Measurements from ENCODE around the gene FBXL7.

The FBXL7 gene

DNA sequence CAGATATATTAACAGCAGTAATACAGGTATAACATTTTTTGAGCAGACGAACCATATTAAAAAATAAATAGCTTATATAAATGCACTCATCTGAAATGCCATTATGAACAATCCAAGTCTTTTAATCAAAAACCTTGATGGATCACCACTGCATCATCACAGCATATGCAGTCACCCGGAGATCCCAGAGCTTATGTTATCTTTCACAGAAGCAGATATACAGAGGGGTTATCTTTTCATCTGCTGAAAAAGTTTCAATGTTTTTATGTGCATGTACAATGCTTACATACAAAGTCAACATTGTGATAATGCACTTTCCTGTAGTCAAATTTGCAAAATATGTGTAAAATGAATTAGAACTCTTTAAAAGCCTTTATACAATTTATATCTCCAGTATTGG lies 211.9 kb downstream of the FBXL7 start:
- TF ChIP-seq, protein P1, sequence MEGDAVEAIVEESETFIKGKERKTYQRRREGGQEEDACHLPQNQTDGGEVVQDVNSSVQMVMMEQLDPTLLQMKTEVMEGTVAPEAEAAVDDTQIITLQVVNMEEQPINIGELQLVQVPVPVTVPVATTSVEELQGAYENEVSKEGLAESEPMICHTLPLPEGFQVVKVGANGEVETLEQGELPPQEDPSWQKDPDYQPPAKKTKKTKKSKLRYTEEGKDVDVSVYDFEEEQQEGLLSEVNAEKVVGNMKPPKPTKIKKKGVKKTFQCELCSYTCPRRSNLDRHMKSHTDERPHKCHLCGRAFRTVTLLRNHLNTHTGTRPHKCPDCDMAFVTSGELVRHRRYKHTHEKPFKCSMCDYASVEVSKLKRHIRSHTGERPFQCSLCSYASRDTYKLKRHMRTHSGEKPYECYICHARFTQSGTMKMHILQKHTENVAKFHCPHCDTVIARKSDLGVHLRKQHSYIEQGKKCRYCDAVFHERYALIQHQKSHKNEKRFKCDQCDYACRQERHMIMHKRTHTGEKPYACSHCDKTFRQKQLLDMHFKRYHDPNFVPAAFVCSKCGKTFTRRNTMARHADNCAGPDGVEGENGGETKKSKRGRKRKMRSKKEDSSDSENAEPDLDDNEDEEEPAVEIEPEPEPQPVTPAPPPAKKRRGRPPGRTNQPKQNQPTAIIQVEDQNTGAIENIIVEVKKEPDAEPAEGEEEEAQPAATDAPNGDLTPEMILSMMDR (conservative IDR thresholded peaks at IDR 0.05; ENCODE audit: low read depth, low read length): no peak
- DNase-seq (ENCODE audit: low read depth): no peak

DNA sequence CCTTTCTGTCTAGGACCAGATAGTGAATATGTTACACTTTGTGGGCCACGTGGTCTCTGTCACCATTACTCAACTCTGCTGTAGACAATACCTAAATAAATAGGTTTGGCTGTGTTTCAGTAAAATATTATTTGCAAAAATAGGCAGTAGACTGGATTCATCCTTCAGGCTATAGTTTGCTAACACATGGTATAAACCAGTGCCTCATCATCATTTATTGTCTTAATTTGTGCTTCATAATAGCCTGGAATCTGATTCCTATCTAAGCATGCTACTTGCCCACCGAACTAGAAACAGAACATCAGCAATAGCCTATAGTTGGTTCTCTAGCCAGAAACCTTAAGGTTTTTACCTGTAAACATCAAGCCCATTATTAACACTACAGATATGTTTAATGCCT lies 215.6 kb downstream of the FBXL7 start:
- TF ChIP-seq, protein P1 (conservative IDR thresholded peaks at IDR 0.05; ENCODE audit: low read depth, low read length): no peak
- no peak for DNase-seq (ENCODE audit: low read depth)
- no peak overlapping the region for H3K4me3 ChIP-seq (ENCODE audit: low read depth, low read length)

More for the DNA sequence above, 211.9 kb downstream of the FBXL7 start:
- no peak overlapping the region for H3K4me3 ChIP-seq (ENCODE audit: low read depth, low read length)

DNA sequence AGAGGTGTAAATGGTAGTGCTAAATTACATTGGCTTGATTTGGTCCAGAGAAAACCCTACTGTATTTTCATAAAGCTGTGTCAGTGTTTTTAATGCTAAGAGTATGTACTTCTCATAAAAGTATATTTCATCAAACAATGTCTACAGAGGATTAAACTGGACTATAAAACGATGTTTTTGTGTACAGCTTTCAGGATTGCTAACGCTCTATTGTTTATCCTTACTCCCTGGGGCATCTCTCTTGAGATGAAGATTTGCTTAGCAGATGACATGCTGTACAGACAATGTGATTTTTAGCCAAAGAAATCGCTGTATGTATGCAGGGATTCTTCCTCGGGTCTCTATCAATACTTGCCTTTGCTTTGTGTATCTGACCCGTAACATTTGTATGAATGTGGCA lies 216.0 kb downstream of the FBXL7 start:
- DNase-seq (ENCODE audit: low read depth): no peak
- no peak overlapping the region for H3K4me3 ChIP-seq (ENCODE audit: low read depth, low read length)
- TF ChIP-seq, protein P1 (conservative IDR thresholded peaks at IDR 0.05; ENCODE audit: low read depth, low read length): no peak

DNA sequence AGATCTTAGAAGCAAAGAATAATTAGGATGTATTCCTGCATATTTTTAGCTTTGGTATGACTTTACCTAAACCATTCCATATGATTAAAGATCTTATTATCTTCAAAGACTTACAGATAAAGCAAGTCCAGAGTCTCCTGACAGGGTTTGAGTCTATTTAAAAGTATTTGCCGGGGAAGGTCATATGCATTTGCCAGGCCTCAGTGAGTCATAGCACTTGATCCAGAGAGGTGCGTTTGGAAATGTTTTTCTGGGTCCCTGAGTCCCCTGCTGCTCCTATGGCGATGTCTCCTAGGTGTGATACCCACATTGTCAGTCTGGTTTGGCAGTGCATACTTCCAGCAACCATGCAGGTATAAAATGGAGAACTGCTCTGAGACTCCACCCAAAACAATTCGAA lies 217.0 kb downstream of the FBXL7 start:
- TF ChIP-seq, protein P1 (conservative IDR thresholded peaks at IDR 0.05; ENCODE audit: low read depth, low read length): no peak
- DNase-seq (ENCODE audit: low read depth): no peak
- no peak overlapping the region for H3K4me3 ChIP-seq (ENCODE audit: low read depth, low read length)

DNA sequence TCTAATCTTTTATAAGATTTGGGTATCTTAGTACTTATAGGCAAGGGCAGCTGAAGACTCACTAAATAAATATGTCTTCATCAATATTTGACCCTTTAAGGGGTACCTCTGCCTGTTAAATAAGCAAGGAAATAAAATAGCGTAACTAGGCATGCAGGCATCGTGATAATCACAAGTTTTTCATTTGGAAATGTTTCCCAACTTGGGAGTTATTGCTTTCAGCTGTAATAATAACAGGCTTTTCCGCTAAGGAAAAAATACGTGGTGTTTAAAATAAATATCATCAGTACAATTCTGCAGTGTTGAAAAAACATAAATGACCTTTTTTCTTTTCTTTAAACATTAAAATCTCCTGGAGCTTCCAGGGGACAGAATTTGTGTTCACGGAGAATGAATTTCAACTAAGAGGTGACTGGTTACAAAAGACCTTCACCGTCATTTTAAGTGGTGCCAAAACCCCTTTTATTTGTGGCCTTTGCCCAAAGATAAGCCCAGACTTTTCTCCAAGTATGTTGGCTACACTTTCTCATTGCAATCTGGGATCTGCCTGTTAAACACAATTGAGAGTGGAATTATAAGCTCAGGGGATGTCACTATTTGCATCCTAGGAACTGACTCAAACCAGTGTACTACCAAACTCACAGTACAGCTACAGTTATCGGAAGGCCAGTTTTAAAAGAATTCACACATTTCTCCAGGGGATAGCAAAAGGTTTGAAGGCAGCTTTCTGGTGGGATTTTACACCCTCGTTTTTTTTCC lies 218.6 kb downstream of the FBXL7 start:
- DNase-seq (ENCODE audit: low read depth): no peak
- no peak overlapping the region for H3K4me3 ChIP-seq (ENCODE audit: low read depth, low read length)
- TF ChIP-seq, protein P1 (conservative IDR thresholded peaks at IDR 0.05; ENCODE audit: low read depth, low read length): no peak

DNA sequence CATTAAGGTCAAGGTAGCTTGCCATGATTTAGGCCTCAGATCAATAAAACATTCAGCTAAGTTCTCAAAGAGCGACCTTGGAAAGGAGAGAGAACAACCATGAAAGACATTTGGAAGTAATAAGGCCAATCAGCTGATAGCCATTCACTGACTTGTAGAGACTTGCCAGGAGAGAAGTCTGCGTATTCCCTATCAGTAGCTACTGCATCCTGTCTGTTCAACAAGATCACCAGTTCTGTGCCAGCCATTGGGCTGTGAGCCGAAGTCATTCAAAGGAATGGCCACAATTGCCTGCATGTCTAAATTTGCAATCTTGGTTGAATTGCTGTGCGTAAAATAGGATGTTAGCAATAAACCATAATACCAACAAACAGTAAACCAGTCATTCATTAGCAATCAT lies 219.8 kb downstream of the FBXL7 start:
- TF ChIP-seq, protein P1 (conservative IDR thresholded peaks at IDR 0.05; ENCODE audit: low read depth, low read length): no peak
- DNase-seq (ENCODE audit: low read depth): no peak
- H3K4me3 ChIP-seq (ENCODE audit: low read depth, low read length): no peak overlapping the region

DNA sequence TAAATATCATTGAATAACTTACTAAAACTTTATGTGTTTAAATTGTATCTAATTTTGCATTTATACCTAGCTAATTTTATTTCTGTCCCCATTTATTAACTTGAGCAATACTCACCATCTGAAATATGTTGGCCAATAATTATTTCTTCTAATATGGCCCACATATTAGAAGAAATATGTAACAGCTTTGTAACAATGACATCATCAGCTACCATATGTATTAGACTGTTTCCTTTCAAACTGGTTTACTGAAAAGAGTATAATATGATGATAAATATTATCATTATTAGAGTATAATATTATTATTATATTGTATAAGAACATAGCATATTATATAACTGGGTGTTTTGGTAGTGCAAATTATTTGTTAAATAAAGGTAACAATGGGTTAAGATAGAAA lies 220.5 kb downstream of the FBXL7 start:
- no peak overlapping the region for H3K4me3 ChIP-seq (ENCODE audit: low read depth, low read length)
- TF ChIP-seq, protein P1 (conservative IDR thresholded peaks at IDR 0.05; ENCODE audit: low read depth, low read length): no peak
- no peak for DNase-seq (ENCODE audit: low read depth)
